GM12878 (cell line): ENCODE data around the gene SPDYE3. TPM values are rescaled to one million over a fixed set of nuclear protein-coding genes. Genes with fewer than 3 reads are reported as not detected.
A peak's percentile ranks its signal among the peaks of the same experiment; 100 is the strongest.
"Not testable (repeated sequence)": the region's sequence is repeated elsewhere in the genome, so short reads cannot be mapped to it uniquely, and the experiment has no call there.

Experiments
- ATAC-seq: fragments of 200-7000 bp; cut with Tn5 transposase; 3 replicates; pipeline ENCODE4 v1.9.1; 2020; ENCODE audit warnings: mild to moderate bottlenecking, moderate library complexity
- BruUV-seq: library from RNA; stranded (reverse); fragments of 400-500 nt; replicated peaks from 2 replicates; lab custom pipeline; 2021; lab: Mats Ljungman, UMichigan
- CTCF ChIA-PET: fragments of 300-600 bp; sonication (Branson Sonifier 250); formaldehyde crosslinking; extraction: SDS; loops from one replicate; lab custom pipeline; 2021; ENCODE audit warnings: inconsistent platforms; lab: Yijun Ruan, JAX
- POLR2A ChIA-PET: fragments of 350-600 bp; formaldehyde crosslinking; extraction: SDS; loops from one replicate; lab custom pipeline; 2021; ENCODE audit warnings: inconsistent platforms; lab: Charles Lee
- RAD21 ChIA-PET: fragments of 300-600 bp; sonication (Branson Sonifier 250); formaldehyde crosslinking; loops from one replicate; lab custom pipeline; 2023; ENCODE audit warnings: antibody characterized with exemption; ENCODE audit not compliant: unreplicated experiment; lab: Charles Lee
- SMC1A ChIA-PET: fragments of 300-600 bp; sonication (Branson Sonifier 250); formaldehyde crosslinking; loops from one replicate; lab custom pipeline; 2023; ENCODE audit not compliant: unreplicated experiment, uncharacterized antibody; lab: Charles Lee
- DNase-seq: peaks from one replicate; pipeline ENCODE4 v3.0.0-alpha.2; 2011; ENCODE audit warnings: low read depth, low spot score
- FAIRE-seq: peaks from 3 replicates; lab custom pipeline; 2011; peaks lifted over from hg19 to GRCh38; lab: Jason Lieb, UNC
- H2AFZ ChIP-seq: 2 replicates; pipeline ENCODE4 v1.6.0; 2011; ENCODE audit warnings: low read depth, low read length, control low read depth; ENCODE audit not compliant: control insufficient read depth
- H3K27ac ChIP-seq: 2 replicates; pipeline ENCODE4 v1.5.1; 2011; ENCODE audit warnings: control low read depth; ENCODE audit not compliant: control insufficient read depth, insufficient read depth
- H3K27me3 ChIP-seq, 2 experiments: replicated peaks in 1 of 2; 2 replicates each; pipeline versions ENCODE4 v1.6.0 to v1.6.1; 2011; ENCODE audit warnings: low read length in 1 of 2; ENCODE audit not compliant: control insufficient read depth in 2 of 2, insufficient read depth in 2 of 2
- H3K36me3 ChIP-seq, 2 experiments: 2 replicates each; pipeline ENCODE4 v1.5.1; 2011; ENCODE audit warnings: low read length in 1 of 2; ENCODE audit not compliant: control insufficient read depth in 2 of 2, insufficient read depth in 2 of 2
- H3K4me1 ChIP-seq: 2 replicates; pipeline ENCODE4 v1.6.1; 2011; ENCODE audit warnings: mild to moderate bottlenecking, low read length, moderate library complexity, mixed read lengths; ENCODE audit not compliant: control insufficient read depth, insufficient read depth
- H3K4me2 ChIP-seq: 2 replicates; pipeline ENCODE4 v1.6.0; 2011; ENCODE audit warnings: control low read depth; ENCODE audit not compliant: control insufficient read depth, insufficient read depth
- H3K4me3 ChIP-seq: fragments of 200-600 bp; sonication (generic); 2 replicates; pipeline ENCODE4 v1.5.1; 2016
- H3K79me2 ChIP-seq: 2 replicates; pipeline ENCODE4 v1.6.0; 2011; ENCODE audit warnings: low read length; ENCODE audit not compliant: control insufficient read depth, insufficient read depth
- H3K9ac ChIP-seq: 2 replicates; pipeline ENCODE4 v1.8.0; 2011; ENCODE audit warnings: low read length, control low read depth, mixed read lengths; ENCODE audit not compliant: control insufficient read depth, insufficient read depth
- H3K9me3 ChIP-seq: replicated peaks from 3 replicates; pipeline ENCODE4 v1.5.1; 2011; ENCODE audit warnings: mild to moderate bottlenecking, low read length; ENCODE audit not compliant: control insufficient read depth, insufficient read depth
- H4K20me1 ChIP-seq: 2 replicates; pipeline ENCODE4 v1.6.0; 2011; ENCODE audit not compliant: control insufficient read depth, insufficient read depth
- ESRRA ChIP-seq: IDR thresholded peaks from 2 replicates; pipeline ENCODE4 v1.6.1; 2012; ENCODE audit warnings: mild to moderate bottlenecking, low read length, improper control_type of control experiment
- SMARCA5 ChIP-seq: fragments of 450-650 bp; IDR thresholded peaks from 2 replicates; pipeline ENCODE4 v1.6.1; 2017; ENCODE audit warnings: mild to moderate bottlenecking
- WGBS: methylation state at CpG from one replicate; pipeline ENCODE4 v1.1.6; 2016; ENCODE audit warnings: low lambda C conversion rate; ENCODE audit not compliant: insufficient replicate concordance, insufficient coverage; ENCODE audit errors: missing lambda C conversion rate; 5-methylcytosine and 5-hydroxymethylcytosine counted together
- in situ Hi-C: fragments of 300-500 bp; cut with MboI; formaldehyde crosslinking; loops from 9 replicates; pipeline ENCODE4 v1.14.3; 2018; ENCODE audit warnings: mixed read lengths
- intact Hi-C: fragments of 100-400 bp; cut with micrococcal nuclease; formaldehyde crosslinking; loops from one replicate; pipeline ENCODE4 v1.14.2; 2022; ENCODE audit not compliant: unreplicated experiment
- polyA plus RNA-seq, 11 experiments: library from polyadenylated mRNA; depleted of rRNA in 4 of 11; unstranded in 6 of 11; stranded (reverse) in 5 of 11; fragments of >200 nt; fragmentation: Nextera tagmentation in 4 of 11; fragmentation: Illumina TruSeq in 1 of 11; extraction: Ambion mirVana in 4 of 11; extraction: Trizol in 1 of 11; gene quantifications; 1 replicate in 1 of 11; 2 replicates in 10 of 11; pipeline versions ENCODE4 v1.2.1 to v1.2.3, GENCODE V29; 2011 to 2016; ENCODE audit warnings: inconsistent platforms in 2 of 11, missing spikeins in 2 of 11, low read depth in 1 of 11
- total RNA-seq, 4 experiments: library from RNA; depleted of rRNA in 3 of 4; stranded (reverse); fragments of >200 nt in 3 of 4; fragmentation: Illumina TruSeq in 1 of 4; extraction: Trizol in 1 of 4; gene quantifications; 2 replicates each; pipeline versions ENCODE4 v1.2.1 to v1.2.3, GENCODE V29; 2013 to 2021

Gene SPDYE3
- total and polyA plus RNA-seq, 10 of the 15 experiments (the other 5 are each of a cell fraction or from before 2014, with no cell fraction given) = 0.03 to 9.4 (median 1.4) TPM; not detected in 4

GRCh38 chr7:100267648-100268047 lies 39.9 kb upstream of the SPDYE3 start:
- intact Hi-C loops (no loop called here), in situ Hi-C loops (no loop called here)
- Histone ChIP-seq H3K79me2 (no peaks in the 10 kb centered on the region), H2AFZ (no peak overlapping the region), H3K4me1 (0 out of 2 replicates have a peak, but pooled peaks cover under 1% of the 10 kb centered on the region), H3K4me2 (no peak overlapping the region), H3K27me3 (no peaks in the 10 kb centered on the region), H3K36me3 (no peaks in the 10 kb centered on the region), H4K20me1 (no peaks in the 10 kb centered on the region), H3K27ac (no peak overlapping the region), H3K9me3 (no peaks in the 10 kb centered on the region), H3K4me3 (no peak overlapping the region), H3K9ac (no peak overlapping the region)
- no peak for DNase-seq
- no peak for FAIRE-seq
- ChIA-PET CTCF (no interaction called here), POLR2A (no interaction called here), RAD21 (interaction anchor here (1.3 kb wide), 1 partner anchor 46 kb away, joined by 3 read pairs; no protein-coding TSS in a partner anchor), SMC1A (interaction anchor here (0.9 kb wide), 1 partner anchor 64 kb away, joined by 3 read pairs; no protein-coding TSS in a partner anchor)
- BruUV-seq = no TSS peak
- 90% methylated on average over 6 of the region's 6 CpGs for WGBS
- TF ChIP-seq ESRRA (no peak), SMARCA5 (0 out of 2 replicates have a peak, but pooled peaks have one; percentile 28)
- ATAC-seq = no peak

- H3K9me3 ChIP-seq, intact Hi-C loops, BruUV-seq, CTCF ChIA-PET, in situ Hi-C loops, H3K4me3 ChIP-seq, H2AFZ ChIP-seq, DNase-seq, H3K79me2 ChIP-seq, H4K20me1 ChIP-seq, H3K4me1 ChIP-seq, FAIRE-seq, H3K9ac ChIP-seq, H3K27ac ChIP-seq, H3K36me3 ChIP-seq, RAD21 ChIA-PET, ATAC-seq, H3K27me3 ChIP-seq, H3K4me2 ChIP-seq, POLR2A ChIA-PET, SMC1A ChIA-PET: not testable (repeated sequence)
- WGBS = 97% methylated on average over 10 of the region's 11 CpGs
Observed at GRCh38 chr7:100268882-100269281, 38.6 kb upstream of the SPDYE3 start.
